GM12873 (cell line): ENCODE data around the gene LUM.

ENCODE experiments used
- CTCF ChIP-seq: IDR thresholded peaks from 2 replicates; pipeline ENCODE4 v1.5.1; 2012; ENCODE audit warnings: low read depth, mild to moderate bottlenecking, moderate library complexity, low read length, control low read depth; ENCODE audit not compliant: insufficient read depth; ENCODE audit errors: missing control alignments

Gene LUM

GRCh38 chr12:91099836-91100235, 11.5 kb downstream of the LUM start:
- TF ChIP-seq CTCF = no peak

GRCh38 chr12:91099341-91099740, 12.0 kb downstream of the LUM start:
- TF ChIP-seq CTCF = no peak

- no peak for TF ChIP-seq CTCF
Measured at GRCh38 chr12:91098941-91099340, 12.4 kb downstream of the LUM start.

GRCh38 chr12:91098461-91098860, 12.8 kb downstream of the LUM start:
- TF ChIP-seq CTCF = no peak

GRCh38 chr12:91094957-91095356, 16.3 kb downstream of the LUM start:
- no peak for TF ChIP-seq CTCF

GRCh38 chr12:91094032-91094662, 17.1 kb downstream of the LUM start:
- TF ChIP-seq CTCF = no peak

- no peak for TF ChIP-seq CTCF
Measured at GRCh38 chr12:91093341-91093740, 18.0 kb downstream of the LUM start.
